ENCODE measurements around the gene CORO1C.

DNA sequence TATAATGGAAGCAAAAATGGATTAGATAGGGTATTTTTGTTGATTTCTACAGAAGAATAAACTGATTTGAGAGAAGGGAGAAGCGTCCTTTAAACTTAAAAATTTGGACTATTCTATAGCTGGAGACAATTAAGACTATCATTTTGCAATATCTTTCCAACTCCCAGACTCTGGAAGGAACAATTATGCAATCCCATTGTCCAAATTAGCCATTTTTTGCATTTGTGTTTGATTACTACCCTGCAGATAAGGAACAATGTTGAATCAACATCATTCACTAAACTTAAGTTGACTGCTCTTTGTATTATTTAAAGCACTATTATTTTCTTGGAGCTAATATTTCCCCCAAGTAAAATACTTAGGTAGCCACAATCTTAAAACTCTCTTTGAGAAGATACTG is 62.8 kb downstream of the CORO1C start:
- TF ChIP-seq JUND (IDR thresholded peaks at IDR 0.05): no peak
- TF ChIP-seq POLR2AphosphoS5 (IDR thresholded peaks at IDR 0.05; ENCODE audit: low read depth, low read length): no peak
- no peak for TF ChIP-seq ELF1 (IDR thresholded peaks at IDR 0.05; ENCODE audit: borderline replicate concordance, low read depth)
- no peak for TF ChIP-seq SP1 (IDR thresholded peaks at IDR 0.05; ENCODE audit: low read depth)
- TF ChIP-seq, protein P1, sequence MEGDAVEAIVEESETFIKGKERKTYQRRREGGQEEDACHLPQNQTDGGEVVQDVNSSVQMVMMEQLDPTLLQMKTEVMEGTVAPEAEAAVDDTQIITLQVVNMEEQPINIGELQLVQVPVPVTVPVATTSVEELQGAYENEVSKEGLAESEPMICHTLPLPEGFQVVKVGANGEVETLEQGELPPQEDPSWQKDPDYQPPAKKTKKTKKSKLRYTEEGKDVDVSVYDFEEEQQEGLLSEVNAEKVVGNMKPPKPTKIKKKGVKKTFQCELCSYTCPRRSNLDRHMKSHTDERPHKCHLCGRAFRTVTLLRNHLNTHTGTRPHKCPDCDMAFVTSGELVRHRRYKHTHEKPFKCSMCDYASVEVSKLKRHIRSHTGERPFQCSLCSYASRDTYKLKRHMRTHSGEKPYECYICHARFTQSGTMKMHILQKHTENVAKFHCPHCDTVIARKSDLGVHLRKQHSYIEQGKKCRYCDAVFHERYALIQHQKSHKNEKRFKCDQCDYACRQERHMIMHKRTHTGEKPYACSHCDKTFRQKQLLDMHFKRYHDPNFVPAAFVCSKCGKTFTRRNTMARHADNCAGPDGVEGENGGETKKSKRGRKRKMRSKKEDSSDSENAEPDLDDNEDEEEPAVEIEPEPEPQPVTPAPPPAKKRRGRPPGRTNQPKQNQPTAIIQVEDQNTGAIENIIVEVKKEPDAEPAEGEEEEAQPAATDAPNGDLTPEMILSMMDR (IDR thresholded peaks at IDR 0.05 in 2 of 3, conservative IDR thresholded peaks at IDR 0.05 in 1 of 3; ENCODE audit: borderline replicate concordance in 1 of 3, insufficient read depth in 1 of 3, low read depth in 2 of 3, low read length in 2 of 3): no peak
- TF ChIP-seq, protein P2, sequence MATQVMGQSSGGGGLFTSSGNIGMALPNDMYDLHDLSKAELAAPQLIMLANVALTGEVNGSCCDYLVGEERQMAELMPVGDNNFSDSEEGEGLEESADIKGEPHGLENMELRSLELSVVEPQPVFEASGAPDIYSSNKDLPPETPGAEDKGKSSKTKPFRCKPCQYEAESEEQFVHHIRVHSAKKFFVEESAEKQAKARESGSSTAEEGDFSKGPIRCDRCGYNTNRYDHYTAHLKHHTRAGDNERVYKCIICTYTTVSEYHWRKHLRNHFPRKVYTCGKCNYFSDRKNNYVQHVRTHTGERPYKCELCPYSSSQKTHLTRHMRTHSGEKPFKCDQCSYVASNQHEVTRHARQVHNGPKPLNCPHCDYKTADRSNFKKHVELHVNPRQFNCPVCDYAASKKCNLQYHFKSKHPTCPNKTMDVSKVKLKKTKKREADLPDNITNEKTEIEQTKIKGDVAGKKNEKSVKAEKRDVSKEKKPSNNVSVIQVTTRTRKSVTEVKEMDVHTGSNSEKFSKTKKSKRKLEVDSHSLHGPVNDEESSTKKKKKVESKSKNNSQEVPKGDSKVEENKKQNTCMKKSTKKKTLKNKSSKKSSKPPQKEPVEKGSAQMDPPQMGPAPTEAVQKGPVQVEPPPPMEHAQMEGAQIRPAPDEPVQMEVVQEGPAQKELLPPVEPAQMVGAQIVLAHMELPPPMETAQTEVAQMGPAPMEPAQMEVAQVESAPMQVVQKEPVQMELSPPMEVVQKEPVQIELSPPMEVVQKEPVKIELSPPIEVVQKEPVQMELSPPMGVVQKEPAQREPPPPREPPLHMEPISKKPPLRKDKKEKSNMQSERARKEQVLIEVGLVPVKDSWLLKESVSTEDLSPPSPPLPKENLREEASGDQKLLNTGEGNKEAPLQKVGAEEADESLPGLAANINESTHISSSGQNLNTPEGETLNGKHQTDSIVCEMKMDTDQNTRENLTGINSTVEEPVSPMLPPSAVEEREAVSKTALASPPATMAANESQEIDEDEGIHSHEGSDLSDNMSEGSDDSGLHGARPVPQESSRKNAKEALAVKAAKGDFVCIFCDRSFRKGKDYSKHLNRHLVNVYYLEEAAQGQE (IDR thresholded peaks at IDR 0.05; ENCODE audit: low read depth): no peak
- TF ChIP-seq EZH2phosphoT487 (IDR thresholded peaks at IDR 0.05; ENCODE audit: borderline replicate concordance): no peak

Data from HCT116 (cell line).